Gastrocnemius medialis (tissue), 4 donors: Measurements from ENCODE around the gene SULT2A1. TPM values are rescaled to one million over a fixed set of nuclear protein-coding genes. Genes with fewer than 3 reads are reported as not detected.
"Not testable (repeated sequence)": the region's sequence is repeated elsewhere in the genome, so short reads cannot be mapped to it uniquely, and the experiment has no call there.

Source experiments
- ATAC-seq, 2 donors: fragments of 150-250 bp; one replicate each; pipeline ENCODE4 v1.9.1; 2016
- DNase-seq, 2 donors: peaks; one replicate each; pipeline ENCODE4 v3.0.0-alpha.2; 2019
- H3K27ac ChIP-seq, 4 donors: fragments of 200-600 bp; sonication (generic); 1 replicate in 1 of 4; 2 replicates in 3 of 4; pipeline ENCODE4 v1.5.1; 2016 to 2018; ENCODE audit warnings: mild to moderate bottlenecking in 2 of 4, moderate library complexity in 1 of 4
- H3K27me3 ChIP-seq, 3 donors: fragments of 200-600 bp; sonication (generic) in 2 of 3; 1 replicate in 1 of 3; 2 replicates in 2 of 3; pipeline versions ENCODE4 v1.5.1 to v1.6.0; 2016 to 2019; ENCODE audit warnings: mild to moderate bottlenecking in 1 of 3, moderate library complexity in 1 of 3
- H3K36me3 ChIP-seq, 2 donors: fragments of 200-600 bp; sonication (generic) in 1 of 2; one replicate each; pipeline ENCODE4 v1.5.1; 2017 to 2018
- H3K4me1 ChIP-seq, 2 donors: fragments of 200-600 bp; sonication (generic) in 1 of 2; one replicate each; pipeline ENCODE4 v1.5.1; 2016 to 2017; ENCODE audit warnings: mild to moderate bottlenecking in 2 of 2
- H3K4me3 ChIP-seq, 4 donors: fragments of 200-600 bp; sonication (generic) in 3 of 4; 1 replicate in 1 of 4; 2 replicates in 3 of 4; pipeline ENCODE4 v1.5.1; 2016 to 2019; ENCODE audit warnings: mild to moderate bottlenecking in 2 of 4
- H3K9me3 ChIP-seq, 3 donors: fragments of 200-600 bp; sonication (generic) in 2 of 3; 1 replicate in 1 of 3; 2 replicates in 2 of 3; pipeline ENCODE4 v1.5.1; 2016 to 2019
- POLR2A ChIP-seq, 2 donors: fragments of 450-650 bp; IDR thresholded peaks; one replicate each; pipeline ENCODE4 v1.6.1; 2017; ENCODE audit warnings: antibody characterized with exemption in 2 of 2, mild to moderate bottlenecking in 2 of 2, moderate library complexity in 2 of 2
- in situ Hi-C, 4 donors: fragments of 200-750 bp; cut with MboI; loops; one replicate each; pipeline versions ENCODE4 v1.15.0 to v1.8.0; 2017; ENCODE audit warnings: low sequenced_read_pairs in 4 of 4
- intact Hi-C: fragments of 100-400 bp; cut with DNase I; formaldehyde crosslinking; loops from one replicate; pipeline ENCODE4 v1.15.1; 2023; ENCODE audit warnings: low total_unique reads
- total RNA-seq, 4 donors: library from RNA; depleted of rRNA; stranded (reverse); fragments of >200 nt; gene quantifications; one replicate each; pipeline versions ENCODE4 v1.1.0 to v1.2.3, GENCODE V29; 2016
- TF ChIP-seq, protein P1 (sequence below), 5 experiments: fragments of 450-650 bp in 3 of 5; fragments of 200-600 bp in 2 of 5; sonication (generic) in 2 of 5; IDR thresholded peaks in 4 of 5; conservative IDR thresholded peaks in 1 of 5; 1 replicate in 4 of 5; 2 replicates in 1 of 5; pipeline ENCODE4 v1.5.1; 2016 to 2019; ENCODE audit warnings: antibody characterized with exemption in 5 of 5, mild to moderate bottlenecking in 3 of 5, moderate library complexity in 3 of 5

The SULT2A1 gene
- total RNA-seq, 4 donors from 2014 or later: 0.55 to 1.4 TPM; not detected in 2

DNA sequence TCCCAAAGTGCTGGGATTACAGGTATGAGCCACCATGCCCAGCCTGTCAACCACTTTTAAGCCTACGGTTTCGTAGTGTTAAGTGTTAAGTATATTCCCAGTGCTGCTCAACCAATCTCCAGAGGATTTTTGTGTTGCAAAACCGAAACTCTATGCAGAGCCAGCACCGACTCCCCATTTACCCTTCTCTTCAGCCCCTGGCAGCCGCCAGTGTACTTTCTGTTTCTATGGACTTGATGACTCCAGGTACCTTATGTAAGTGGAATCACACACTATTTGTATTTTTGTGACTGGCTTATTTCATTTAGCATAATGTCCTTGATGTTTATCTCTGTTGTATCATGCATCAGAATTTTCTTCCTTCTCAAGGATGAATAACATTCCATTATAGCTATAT lies 1.1 kb downstream of the SULT2A1 start:
- Histone ChIP-seq H3K27me3 (peaks cover 0 to 3% (median 0%) of the 10 kb centered on the region in 3 donors), H3K9me3 (no peaks in the 10 kb centered on the region), H3K27ac (no peak overlapping the region), H3K36me3 (no peaks in the 10 kb centered on the region), H3K4me3 (no peak overlapping the region), H3K4me1 (no peaks in the 10 kb centered on the region)
- intact Hi-C loops (no loop called here), in situ Hi-C loops (no loop called here)
- no peak for TF ChIP-seq POLR2A (IDR thresholded peaks at IDR 0.05)
- TF ChIP-seq, protein P1, sequence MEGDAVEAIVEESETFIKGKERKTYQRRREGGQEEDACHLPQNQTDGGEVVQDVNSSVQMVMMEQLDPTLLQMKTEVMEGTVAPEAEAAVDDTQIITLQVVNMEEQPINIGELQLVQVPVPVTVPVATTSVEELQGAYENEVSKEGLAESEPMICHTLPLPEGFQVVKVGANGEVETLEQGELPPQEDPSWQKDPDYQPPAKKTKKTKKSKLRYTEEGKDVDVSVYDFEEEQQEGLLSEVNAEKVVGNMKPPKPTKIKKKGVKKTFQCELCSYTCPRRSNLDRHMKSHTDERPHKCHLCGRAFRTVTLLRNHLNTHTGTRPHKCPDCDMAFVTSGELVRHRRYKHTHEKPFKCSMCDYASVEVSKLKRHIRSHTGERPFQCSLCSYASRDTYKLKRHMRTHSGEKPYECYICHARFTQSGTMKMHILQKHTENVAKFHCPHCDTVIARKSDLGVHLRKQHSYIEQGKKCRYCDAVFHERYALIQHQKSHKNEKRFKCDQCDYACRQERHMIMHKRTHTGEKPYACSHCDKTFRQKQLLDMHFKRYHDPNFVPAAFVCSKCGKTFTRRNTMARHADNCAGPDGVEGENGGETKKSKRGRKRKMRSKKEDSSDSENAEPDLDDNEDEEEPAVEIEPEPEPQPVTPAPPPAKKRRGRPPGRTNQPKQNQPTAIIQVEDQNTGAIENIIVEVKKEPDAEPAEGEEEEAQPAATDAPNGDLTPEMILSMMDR (IDR thresholded peaks at IDR 0.05 in 4 of 5, conservative IDR thresholded peaks at IDR 0.05 in 1 of 5): no peak
- ATAC-seq (no peak), DNase-seq (no peak)

DNA sequence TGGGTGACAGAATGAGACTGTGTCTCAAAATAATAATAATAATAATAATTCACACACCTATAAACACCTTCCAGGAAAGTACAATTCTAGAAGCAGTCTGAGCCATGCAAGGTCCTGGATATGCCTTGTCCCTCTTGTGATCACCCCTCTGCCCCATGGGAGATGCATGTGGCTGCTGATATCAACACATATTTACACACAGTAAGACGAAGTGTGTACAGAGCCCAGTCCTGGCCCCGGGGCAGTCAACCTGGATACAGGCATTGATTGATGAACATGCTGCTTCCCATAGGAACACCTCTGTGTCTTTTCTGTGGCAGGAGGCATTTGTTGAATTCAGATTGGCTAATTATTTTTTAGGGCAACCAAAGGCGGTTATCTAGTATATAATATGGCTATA lies 3.2 kb downstream of the SULT2A1 start:
- intact Hi-C loops (no loop called here), in situ Hi-C loops (no loop called here)
- no peak overlapping the region for H3K4me3 ChIP-seq
- peaks cover 0 to 3% (median 0%) of the 10 kb centered on the region in 3 donors for H3K27me3 ChIP-seq
- H3K27ac ChIP-seq: no peak overlapping the region
- DNase-seq (no peak), ATAC-seq (no peak)
- TF ChIP-seq, protein P1 (IDR thresholded peaks at IDR 0.05 in 4 of 5, conservative IDR thresholded peaks at IDR 0.05 in 1 of 5): no peak
- no peaks in the 10 kb centered on the region for H3K9me3 ChIP-seq
- no peaks in the 10 kb centered on the region for H3K36me3 ChIP-seq
- H3K4me1 ChIP-seq: no peaks in the 10 kb centered on the region

DNA sequence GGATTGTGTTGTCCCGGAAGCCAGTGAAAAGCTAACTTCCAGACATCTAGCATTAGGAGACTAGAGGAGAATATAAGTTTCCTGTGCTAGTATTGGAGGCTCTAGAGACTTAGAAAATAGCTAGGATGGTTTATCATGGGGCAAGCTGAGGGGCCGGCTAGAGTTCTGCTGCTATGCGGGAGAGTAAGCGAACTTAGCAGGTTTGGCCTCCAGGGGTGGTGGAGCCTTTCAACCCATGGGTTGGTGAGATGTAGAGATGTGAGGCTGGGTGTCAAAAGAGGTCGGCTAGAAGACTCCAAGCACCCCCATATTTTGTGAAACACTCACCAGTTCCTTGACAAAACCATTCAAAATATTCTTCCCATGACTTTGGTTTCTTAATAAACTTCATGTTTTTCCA lies 4.4 kb downstream of the SULT2A1 start:
- Histone ChIP-seq H3K36me3 (no peaks in the 10 kb centered on the region), H3K27me3 (peaks cover 0 to 3% (median 0%) of the 10 kb centered on the region in 3 donors), H3K27ac (no peak overlapping the region), H3K4me3 (no peak overlapping the region), H3K9me3 (no peaks in the 10 kb centered on the region), H3K4me1 (no peaks in the 10 kb centered on the region)
- intact Hi-C loops (no loop called here), in situ Hi-C loops (no loop called here)
- ATAC-seq (no peak), DNase-seq (no peak)
- TF ChIP-seq, protein P1 (IDR thresholded peaks at IDR 0.05 in 4 of 5, conservative IDR thresholded peaks at IDR 0.05 in 1 of 5): no peak
- TF ChIP-seq POLR2A (IDR thresholded peaks at IDR 0.05): no peak

DNA sequence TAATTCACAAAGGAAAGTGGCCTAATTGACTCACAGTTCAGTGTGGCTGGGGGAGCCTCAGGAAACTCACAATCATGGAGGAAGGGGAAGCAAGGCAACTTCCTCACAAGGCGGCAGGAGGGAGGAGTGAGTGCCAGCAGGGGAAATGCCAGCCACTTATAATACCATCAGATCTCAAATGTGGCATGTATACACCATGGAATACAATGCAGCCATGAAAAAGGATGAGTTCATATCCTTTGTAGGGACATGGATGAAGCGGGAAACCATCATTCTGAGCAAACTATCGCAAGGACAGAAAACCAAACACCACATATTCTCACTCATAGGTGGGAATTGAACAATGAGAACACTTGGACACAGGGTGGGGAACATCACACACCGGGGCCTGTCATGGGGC lies 6.7 kb downstream of the SULT2A1 start:
- H3K36me3 ChIP-seq, in situ Hi-C loops, H3K4me1 ChIP-seq, H3K27me3 ChIP-seq, intact Hi-C loops, H3K9me3 ChIP-seq, ATAC-seq, H3K4me3 ChIP-seq, DNase-seq, H3K27ac ChIP-seq: not testable (repeated sequence)

DNA sequence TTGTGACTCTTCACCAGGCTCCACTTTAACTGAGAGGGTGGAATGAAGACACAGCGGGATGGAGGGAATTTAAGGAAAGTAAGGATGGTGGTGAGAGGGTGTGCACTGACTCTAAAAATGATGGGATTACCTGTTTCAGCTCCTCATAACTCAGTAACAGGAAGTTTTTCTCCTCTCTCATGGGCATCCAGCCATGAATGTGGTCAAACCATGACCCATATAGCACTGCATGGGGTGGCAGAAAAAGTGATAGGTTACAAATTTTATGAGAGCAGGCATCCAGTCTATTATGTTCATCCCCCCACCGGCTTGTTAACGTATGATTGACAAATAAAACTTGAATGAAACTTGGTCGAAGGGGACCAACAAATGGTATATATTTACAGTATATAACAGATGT lies 7.2 kb downstream of the SULT2A1 start:
- in situ Hi-C loops: no loop called here
- no peak for DNase-seq
- no peaks in the 10 kb centered on the region for H3K27me3 ChIP-seq

More for the DNA sequence above, 7.2 kb downstream of the SULT2A1 start:
- no peaks in the 10 kb centered on the region for H3K36me3 ChIP-seq
- no peak overlapping the region for H3K27ac ChIP-seq
- intact Hi-C loops: no loop called here
- ATAC-seq: no peak
- TF ChIP-seq, protein P1 (IDR thresholded peaks at IDR 0.05 in 4 of 5, conservative IDR thresholded peaks at IDR 0.05 in 1 of 5): no peak
- no peak for TF ChIP-seq POLR2A (IDR thresholded peaks at IDR 0.05)
- no peak overlapping the region for H3K4me3 ChIP-seq
- H3K9me3 ChIP-seq: no peaks in the 10 kb centered on the region
- no peaks in the 10 kb centered on the region for H3K4me1 ChIP-seq
